GM12878 (cell line): ENCODE data around the gene NUTM2F. TPM values are rescaled to one million over a fixed set of nuclear protein-coding genes. Genes with fewer than 3 reads are reported as not detected.
"Not testable (repeated sequence)": the region's sequence is repeated elsewhere in the genome, so short reads cannot be mapped to it uniquely, and the experiment has no call there.

Source experiments
- ATAC-seq: fragments of 200-7000 bp; cut with Tn5 transposase; 3 replicates; pipeline ENCODE4 v1.9.1; 2020; ENCODE audit warnings: mild to moderate bottlenecking, moderate library complexity
- BruUV-seq: library from RNA; stranded (reverse); fragments of 400-500 nt; replicated peaks from 2 replicates; lab custom pipeline; 2021; lab: Mats Ljungman, UMichigan
- CTCF ChIA-PET: fragments of 300-600 bp; sonication (Branson Sonifier 250); formaldehyde crosslinking; extraction: SDS; loops from one replicate; lab custom pipeline; 2021; ENCODE audit warnings: inconsistent platforms; lab: Yijun Ruan, JAX
- POLR2A ChIA-PET: fragments of 350-600 bp; formaldehyde crosslinking; extraction: SDS; loops from one replicate; lab custom pipeline; 2021; ENCODE audit warnings: inconsistent platforms; lab: Charles Lee
- RAD21 ChIA-PET: fragments of 300-600 bp; sonication (Branson Sonifier 250); formaldehyde crosslinking; loops from one replicate; lab custom pipeline; 2023; ENCODE audit warnings: antibody characterized with exemption; ENCODE audit not compliant: unreplicated experiment; lab: Charles Lee
- SMC1A ChIA-PET: fragments of 300-600 bp; sonication (Branson Sonifier 250); formaldehyde crosslinking; loops from one replicate; lab custom pipeline; 2023; ENCODE audit not compliant: unreplicated experiment, uncharacterized antibody; lab: Charles Lee
- DNase-seq: peaks from one replicate; pipeline ENCODE4 v3.0.0-alpha.2; 2011; ENCODE audit warnings: low read depth, low spot score
- FAIRE-seq: peaks from 3 replicates; lab custom pipeline; 2011; peaks lifted over from hg19 to GRCh38; lab: Jason Lieb, UNC
- H2AFZ ChIP-seq: 2 replicates; pipeline ENCODE4 v1.6.0; 2011; ENCODE audit warnings: low read depth, low read length, control low read depth; ENCODE audit not compliant: control insufficient read depth
- H3K27ac ChIP-seq: 2 replicates; pipeline ENCODE4 v1.5.1; 2011; ENCODE audit warnings: control low read depth; ENCODE audit not compliant: control insufficient read depth, insufficient read depth
- H3K27me3 ChIP-seq, 2 experiments: replicated peaks in 1 of 2; 2 replicates each; pipeline versions ENCODE4 v1.6.0 to v1.6.1; 2011; ENCODE audit warnings: low read length in 1 of 2; ENCODE audit not compliant: control insufficient read depth in 2 of 2, insufficient read depth in 2 of 2
- H3K36me3 ChIP-seq, 2 experiments: 2 replicates each; pipeline ENCODE4 v1.5.1; 2011; ENCODE audit warnings: low read length in 1 of 2; ENCODE audit not compliant: control insufficient read depth in 2 of 2, insufficient read depth in 2 of 2
- H3K4me1 ChIP-seq: 2 replicates; pipeline ENCODE4 v1.6.1; 2011; ENCODE audit warnings: mild to moderate bottlenecking, low read length, moderate library complexity, mixed read lengths; ENCODE audit not compliant: control insufficient read depth, insufficient read depth
- H3K4me2 ChIP-seq: 2 replicates; pipeline ENCODE4 v1.6.0; 2011; ENCODE audit warnings: control low read depth; ENCODE audit not compliant: control insufficient read depth, insufficient read depth
- H3K4me3 ChIP-seq: fragments of 200-600 bp; sonication (generic); 2 replicates; pipeline ENCODE4 v1.5.1; 2016
- H3K79me2 ChIP-seq: 2 replicates; pipeline ENCODE4 v1.6.0; 2011; ENCODE audit warnings: low read length; ENCODE audit not compliant: control insufficient read depth, insufficient read depth
- H3K9ac ChIP-seq: 2 replicates; pipeline ENCODE4 v1.8.0; 2011; ENCODE audit warnings: low read length, control low read depth, mixed read lengths; ENCODE audit not compliant: control insufficient read depth, insufficient read depth
- H3K9me3 ChIP-seq: replicated peaks from 3 replicates; pipeline ENCODE4 v1.5.1; 2011; ENCODE audit warnings: mild to moderate bottlenecking, low read length; ENCODE audit not compliant: control insufficient read depth, insufficient read depth
- H4K20me1 ChIP-seq: 2 replicates; pipeline ENCODE4 v1.6.0; 2011; ENCODE audit not compliant: control insufficient read depth, insufficient read depth
- WGBS: methylation state at CpG from one replicate; pipeline ENCODE4 v1.1.6; 2016; ENCODE audit warnings: low lambda C conversion rate; ENCODE audit not compliant: insufficient replicate concordance, insufficient coverage; ENCODE audit errors: missing lambda C conversion rate; 5-methylcytosine and 5-hydroxymethylcytosine counted together
- in situ Hi-C: fragments of 300-500 bp; cut with MboI; formaldehyde crosslinking; loops from 9 replicates; pipeline ENCODE4 v1.14.3; 2018; ENCODE audit warnings: mixed read lengths
- intact Hi-C: fragments of 100-400 bp; cut with micrococcal nuclease; formaldehyde crosslinking; loops from one replicate; pipeline ENCODE4 v1.14.2; 2022; ENCODE audit not compliant: unreplicated experiment
- polyA plus RNA-seq, 11 experiments: library from polyadenylated mRNA; depleted of rRNA in 4 of 11; unstranded in 6 of 11; stranded (reverse) in 5 of 11; fragments of >200 nt; fragmentation: Nextera tagmentation in 4 of 11; fragmentation: Illumina TruSeq in 1 of 11; extraction: Ambion mirVana in 4 of 11; extraction: Trizol in 1 of 11; gene quantifications; 1 replicate in 1 of 11; 2 replicates in 10 of 11; pipeline versions ENCODE4 v1.2.1 to v1.2.3, GENCODE V29; 2011 to 2016; ENCODE audit warnings: inconsistent platforms in 2 of 11, missing spikeins in 2 of 11, low read depth in 1 of 11
- total RNA-seq, 4 experiments: library from RNA; depleted of rRNA in 3 of 4; stranded (reverse); fragments of >200 nt in 3 of 4; fragmentation: Illumina TruSeq in 1 of 4; extraction: Trizol in 1 of 4; gene quantifications; 2 replicates each; pipeline versions ENCODE4 v1.2.1 to v1.2.3, GENCODE V29; 2013 to 2021

The NUTM2F gene
- total and polyA plus RNA-seq, 10 of the 15 experiments (the other 5 are each of a cell fraction or from before 2014, with no cell fraction given): not detected

GRCh38 chr9:94322342-94322940 is 6.0 kb downstream of the NUTM2F start:
- H3K4me1 ChIP-seq, H3K9ac ChIP-seq, DNase-seq, H3K79me2 ChIP-seq, ATAC-seq, H3K27ac ChIP-seq, H2AFZ ChIP-seq, H3K4me2 ChIP-seq, H3K27me3 ChIP-seq, RAD21 ChIA-PET, BruUV-seq, H3K36me3 ChIP-seq, SMC1A ChIA-PET, H3K4me3 ChIP-seq, in situ Hi-C loops, POLR2A ChIA-PET, H4K20me1 ChIP-seq, intact Hi-C loops, H3K9me3 ChIP-seq, CTCF ChIA-PET: not testable (repeated sequence)
- peak; percentile 44 for FAIRE-seq
- WGBS: 64% methylated on average over 3 of the region's 9 CpGs

- H2AFZ ChIP-seq, H3K4me1 ChIP-seq, DNase-seq, POLR2A ChIA-PET, CTCF ChIA-PET, intact Hi-C loops, FAIRE-seq, H3K9me3 ChIP-seq, ATAC-seq, H3K4me2 ChIP-seq, in situ Hi-C loops, H3K4me3 ChIP-seq, BruUV-seq, H3K79me2 ChIP-seq, RAD21 ChIA-PET, H3K9ac ChIP-seq, H3K27ac ChIP-seq, H3K36me3 ChIP-seq, H4K20me1 ChIP-seq, H3K27me3 ChIP-seq, SMC1A ChIA-PET: not testable (repeated sequence)
- WGBS: no CpG with 5 or more reads among the region's 10 CpGs
These were observed 10.3 kb downstream of the NUTM2F start for GRCh38 chr9:94317949-94318657.

DNA sequence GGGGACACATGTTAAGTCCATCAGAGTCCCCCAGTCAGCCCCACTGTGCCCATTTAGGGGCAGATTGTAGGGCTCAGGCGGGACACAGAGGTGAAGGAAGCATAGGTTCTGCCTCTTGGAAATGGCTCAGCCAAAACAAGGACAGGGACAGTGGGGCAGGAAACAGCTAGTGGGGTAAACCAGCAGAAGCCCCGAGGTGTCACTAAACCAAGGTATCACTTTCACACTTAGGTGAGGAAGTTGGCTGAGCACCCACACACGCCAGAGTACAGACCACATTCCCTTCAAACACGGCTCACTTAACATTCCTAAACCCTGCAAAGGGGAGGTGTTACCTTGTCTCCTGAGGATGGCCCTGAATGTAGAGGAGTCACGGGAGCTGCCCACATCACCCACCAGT is 12.2 kb downstream of the NUTM2F start:
- H3K4me2 ChIP-seq, H3K27me3 ChIP-seq, DNase-seq, POLR2A ChIA-PET, intact Hi-C loops, H2AFZ ChIP-seq, H4K20me1 ChIP-seq, H3K79me2 ChIP-seq, H3K36me3 ChIP-seq, CTCF ChIA-PET, H3K4me3 ChIP-seq, RAD21 ChIA-PET, H3K9ac ChIP-seq, in situ Hi-C loops, BruUV-seq, H3K9me3 ChIP-seq, SMC1A ChIA-PET, H3K4me1 ChIP-seq, H3K27ac ChIP-seq: not testable (repeated sequence)
- ATAC-seq: peak; percentile 88
- 0% methylated on average over 1 of the region's 5 CpGs for WGBS
- peak; percentile 96 for FAIRE-seq
